Measurements from ENCODE around the gene PIP4K2C. TPM values are rescaled to one million over a fixed set of nuclear protein-coding genes. Genes with fewer than 3 reads are reported as not detected.

The PIP4K2C gene
- total and polyA plus RNA-seq, 12 donors = 5.8 to 17.2 (median 14.1) TPM

- no peak for DNase-seq
- intact Hi-C loops (cut with DNase I) = loop anchor here in 2 of 10 donors (10.0 kb wide), 2 partner anchors 163 to 173 kb away; partner anchors contain the start of genes GLI1 (in 1 of the 2) and INHBE (in 1 of the 2)
- no peak for ATAC-seq
- Histone ChIP-seq H3K27me3 (peaks cover 6 to 96% (median 71%) of the 10 kb centered on the region in 7 donors), H3K36me3 (peaks cover 0 to 10% (median 0%) of the 10 kb centered on the region in 9 donors), H3K4me1 (peaks cover 0 to 29% (median 14%) of the 10 kb centered on the region in 9 donors), H3K4me3 (no peak overlapping the region), H3K9me3 (no peaks in the 10 kb centered on the region), H3K27ac (no peak overlapping the region)
- TF ChIP-seq CTCF (IDR thresholded peaks at IDR 0.05) = no peak
- 15 to 26% methylated on average over 64 to 67 of the region's 67 CpGs for WGBS, 2 donors
These were observed 36.7 kb downstream of the PIP4K2C start for GRCh38 chr12:57627501-57628279.

- H3K4me1 ChIP-seq = peaks cover 0 to 37% (median 20%) of the 10 kb centered on the region in 9 donors
- ATAC-seq (no peak), DNase-seq (no peak)
- H3K4me3 ChIP-seq = no peak overlapping the region
- H3K27me3 ChIP-seq = peaks cover 6 to 96% (median 64%) of the 10 kb centered on the region in 7 donors
- WGBS, 2 donors = 59 to 71% methylated on average over 29 of the region's 29 CpGs
- H3K36me3 ChIP-seq = peaks cover 0 to 10% (median 0%) of the 10 kb centered on the region in 9 donors
- intact Hi-C loops (cut with DNase I) = loop anchor here in 2 of 10 donors (10.0 kb wide), 2 partner anchors 164 to 174 kb away; partner anchors contain the start of genes GLI1 (in 1 of the 2) and INHBE (in 1 of the 2)
- no peak overlapping the region for H3K27ac ChIP-seq
- no peaks in the 10 kb centered on the region for H3K9me3 ChIP-seq
- no peak for TF ChIP-seq CTCF (IDR thresholded peaks at IDR 0.05)
These were observed 37.5 kb downstream of the PIP4K2C start for GRCh38 chr12:57628280-57629191.

GRCh38 chr12:57629897-57630471, 39.0 kb downstream of the PIP4K2C start:
- no peak for TF ChIP-seq CTCF (IDR thresholded peaks at IDR 0.05)
- H3K4me3 ChIP-seq = no peak overlapping the region
- no peak for ATAC-seq
- WGBS, 2 donors = 87 to 88% methylated on average over 5 of the region's 5 CpGs
- H3K9me3 ChIP-seq = no peaks in the 10 kb centered on the region
- DNase-seq = no peak
- H3K27ac ChIP-seq = no peak overlapping the region
- intact Hi-C loops (cut with DNase I) = loop anchor here in 4 of 10 donors (5.0 to 10.0 kb wide), 3 partner anchors 165 to 175 kb away; partner anchors contain the start of genes GLI1 (in 3 of the 4) and INHBE (in 3 of the 4)
- H3K4me1 ChIP-seq = peaks cover 0 to 39% (median 21%) of the 10 kb centered on the region in 9 donors
- H3K36me3 ChIP-seq = peaks cover 0 to 5% (median 0%) of the 10 kb centered on the region in 9 donors
- H3K27me3 ChIP-seq = peaks cover 6 to 100% (median 62%) of the 10 kb centered on the region in 7 donors

All from heart right ventricle (tissue), 16 donors.